Kasumi-1 (cell line): ENCODE results near the gene NLRP13.
"Not testable (repeated sequence)": the region's sequence is repeated elsewhere in the genome, so short reads cannot be mapped to it uniquely, and the experiment has no call there.

Experiments used
- DNase-seq, 2 experiments: peaks; one replicate each; lab custom pipeline; 2025; lab: John Stamatoyannopoulos, UW

Gene NLRP13, protein sequence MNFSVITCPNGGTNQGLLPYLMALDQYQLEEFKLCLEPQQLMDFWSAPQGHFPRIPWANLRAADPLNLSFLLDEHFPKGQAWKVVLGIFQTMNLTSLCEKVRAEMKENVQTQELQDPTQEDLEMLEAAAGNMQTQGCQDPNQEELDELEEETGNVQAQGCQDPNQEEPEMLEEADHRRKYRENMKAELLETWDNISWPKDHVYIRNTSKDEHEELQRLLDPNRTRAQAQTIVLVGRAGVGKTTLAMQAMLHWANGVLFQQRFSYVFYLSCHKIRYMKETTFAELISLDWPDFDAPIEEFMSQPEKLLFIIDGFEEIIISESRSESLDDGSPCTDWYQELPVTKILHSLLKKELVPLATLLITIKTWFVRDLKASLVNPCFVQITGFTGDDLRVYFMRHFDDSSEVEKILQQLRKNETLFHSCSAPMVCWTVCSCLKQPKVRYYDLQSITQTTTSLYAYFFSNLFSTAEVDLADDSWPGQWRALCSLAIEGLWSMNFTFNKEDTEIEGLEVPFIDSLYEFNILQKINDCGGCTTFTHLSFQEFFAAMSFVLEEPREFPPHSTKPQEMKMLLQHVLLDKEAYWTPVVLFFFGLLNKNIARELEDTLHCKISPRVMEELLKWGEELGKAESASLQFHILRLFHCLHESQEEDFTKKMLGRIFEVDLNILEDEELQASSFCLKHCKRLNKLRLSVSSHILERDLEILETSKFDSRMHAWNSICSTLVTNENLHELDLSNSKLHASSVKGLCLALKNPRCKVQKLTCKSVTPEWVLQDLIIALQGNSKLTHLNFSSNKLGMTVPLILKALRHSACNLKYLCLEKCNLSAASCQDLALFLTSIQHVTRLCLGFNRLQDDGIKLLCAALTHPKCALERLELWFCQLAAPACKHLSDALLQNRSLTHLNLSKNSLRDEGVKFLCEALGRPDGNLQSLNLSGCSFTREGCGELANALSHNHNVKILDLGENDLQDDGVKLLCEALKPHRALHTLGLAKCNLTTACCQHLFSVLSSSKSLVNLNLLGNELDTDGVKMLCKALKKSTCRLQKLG

DNA sequence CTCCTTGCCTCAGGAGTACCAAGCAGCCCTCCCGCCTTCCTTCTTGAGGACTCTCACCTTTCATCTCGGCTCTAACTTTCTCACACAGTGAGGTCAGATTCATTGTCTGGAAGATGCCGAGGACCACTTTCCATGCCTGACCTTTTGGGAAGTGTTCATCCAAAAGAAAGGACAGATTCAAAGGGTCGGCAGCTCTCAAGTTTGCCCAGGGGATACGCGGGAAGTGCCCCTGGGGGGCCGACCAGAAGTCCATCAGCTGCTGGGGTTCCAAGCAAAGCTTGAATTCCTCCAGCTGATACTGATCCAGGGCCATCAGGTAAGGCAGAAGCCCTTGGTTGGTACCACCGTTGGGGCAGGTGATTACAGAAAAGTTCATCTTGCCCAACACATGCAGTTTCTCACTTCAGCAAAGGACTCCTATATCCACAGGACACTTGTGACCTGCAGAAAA is at the start of gene NLRP13:
NLRP13 (minus strand) TSS at position 401 of the 451 bp plus-strand sequence; CDS start at position 376, 25 bp downstream.
- DNase-seq, result no peak

GRCh38 chr19:55980415-55980814 is 48.3 kb upstream of the NLRP13 start:
- DNase-seq, result no peak

GRCh38 chr19:55973982-55974381 is 41.8 kb upstream of the NLRP13 start:
- no peak for DNase-seq

- no peak for DNase-seq
Measured at GRCh38 chr19:55962186-55962585, 30.1 kb upstream of the NLRP13 start.

- no peak for DNase-seq
Measured at GRCh38 chr19:55959996-55960675, 28.0 kb upstream of the NLRP13 start.

GRCh38 chr19:55958356-55958755 is 26.2 kb upstream of the NLRP13 start:
- no peak for DNase-seq

GRCh38 chr19:55956431-55956830 is 24.3 kb upstream of the NLRP13 start:
- DNase-seq, result no peak

DNA sequence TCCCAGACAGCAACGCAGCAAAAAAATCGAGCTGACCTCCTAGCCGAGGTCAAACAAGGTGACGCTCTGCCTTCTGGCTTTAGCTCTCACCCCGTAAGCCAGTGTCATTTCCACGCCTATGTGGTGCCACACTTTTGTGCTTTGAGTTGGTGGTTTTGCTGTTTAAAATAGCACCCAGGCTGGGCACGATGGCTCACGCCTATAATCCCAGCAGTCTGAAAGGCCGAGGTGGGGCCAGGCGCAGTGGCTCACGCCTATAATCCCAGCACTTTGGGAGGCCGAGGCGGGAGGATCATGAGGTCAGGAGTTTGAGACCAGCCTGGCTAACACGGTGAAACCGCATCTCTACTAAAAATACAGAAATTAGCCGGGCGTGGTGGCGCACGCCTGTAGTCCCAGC is 18.4 kb upstream of the NLRP13 start:
- not testable (repeated sequence) for DNase-seq

DNA sequence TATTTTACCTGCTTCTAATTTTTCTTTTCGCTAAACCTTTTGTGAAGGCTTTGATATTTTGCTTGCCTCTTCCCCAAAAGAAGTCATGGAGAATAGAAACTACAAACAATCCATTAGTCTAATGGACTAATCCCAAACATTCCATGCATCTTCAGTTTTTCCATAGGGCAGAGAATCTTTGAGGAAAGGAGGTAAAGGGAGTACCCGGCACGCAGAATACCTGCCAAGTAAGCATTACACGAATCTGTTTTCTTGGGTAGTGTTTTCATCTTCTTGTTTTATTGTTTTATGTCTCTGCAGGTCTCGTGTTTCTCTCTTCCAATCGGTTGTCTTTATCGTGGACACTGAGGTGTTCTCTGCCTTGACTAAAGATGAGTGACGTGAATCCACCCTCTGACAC is 15.4 kb upstream of the NLRP13 start, which contains the start of gene NLRP8:
NLRP8 (plus strand) TSS at position 301 of the 400 bp plus-strand sequence.
- no peak for DNase-seq

DNA sequence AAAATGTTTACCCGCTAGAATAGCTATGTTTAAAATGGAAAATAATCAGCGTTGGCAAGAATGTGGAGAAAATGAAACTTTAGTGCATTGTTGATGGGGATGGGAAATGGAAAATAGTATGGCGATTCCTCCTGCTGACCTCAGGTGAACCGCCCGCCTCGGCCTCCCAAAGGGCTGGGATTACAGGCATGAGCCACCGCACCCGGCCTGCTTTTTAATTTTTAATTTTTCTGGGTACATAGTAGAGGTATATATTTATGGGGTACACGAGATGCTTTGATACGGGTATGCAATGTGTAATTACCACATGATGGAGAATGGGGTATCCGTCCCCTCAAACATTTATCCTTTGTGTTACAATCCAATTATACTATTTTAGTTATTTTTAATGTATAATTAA is 8.2 kb upstream of the NLRP13 start:
- DNase-seq, result no peak

GRCh38 chr19:55939206-55939605 is 7.1 kb upstream of the NLRP13 start:
- no peak for DNase-seq

- no peak for DNase-seq
Measured at GRCh38 chr19:55935206-55935605, 3.1 kb upstream of the NLRP13 start.

GRCh38 chr19:55930996-55931515 is 1.1 kb downstream of the NLRP13 start:
- DNase-seq, result no peak

DNA sequence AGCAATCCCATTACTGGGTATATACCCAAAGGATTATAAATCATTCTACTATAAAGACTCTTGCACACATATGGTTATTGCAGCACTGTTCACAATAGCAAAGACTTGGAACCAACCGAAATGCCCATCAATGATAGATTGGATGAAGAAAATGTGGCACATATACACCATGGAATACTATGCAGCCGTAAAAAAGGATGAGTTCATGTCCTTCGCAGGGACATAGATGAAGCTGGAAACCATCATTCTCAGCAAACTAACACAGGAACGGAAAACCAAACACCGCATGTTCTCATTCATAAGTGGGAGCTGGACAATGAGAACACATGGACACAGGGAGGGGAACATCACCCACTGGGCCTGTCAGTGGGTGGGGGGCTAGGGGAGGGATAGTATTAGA is 2.9 kb downstream of the NLRP13 start:
- not testable (repeated sequence) for DNase-seq

DNA sequence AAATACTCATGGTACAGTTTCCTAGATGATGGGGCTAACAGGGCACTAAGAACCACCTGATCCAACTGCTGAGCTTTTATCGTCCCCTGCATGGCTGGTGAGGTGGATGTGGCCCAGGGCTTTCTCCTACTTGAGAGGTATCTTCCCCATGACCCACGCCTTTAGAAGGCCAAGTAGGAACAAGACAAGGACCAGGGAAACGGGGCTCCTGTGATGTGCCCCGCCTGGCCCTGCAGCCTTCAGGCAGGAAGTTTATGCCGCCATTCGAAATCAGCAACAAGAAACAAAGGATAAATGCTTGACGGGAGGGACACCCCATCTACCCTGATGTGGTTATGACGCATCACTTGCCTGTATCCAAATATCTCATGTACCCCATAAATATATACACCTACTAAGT is 4.1 kb downstream of the NLRP13 start:
- no peak for DNase-seq

DNA sequence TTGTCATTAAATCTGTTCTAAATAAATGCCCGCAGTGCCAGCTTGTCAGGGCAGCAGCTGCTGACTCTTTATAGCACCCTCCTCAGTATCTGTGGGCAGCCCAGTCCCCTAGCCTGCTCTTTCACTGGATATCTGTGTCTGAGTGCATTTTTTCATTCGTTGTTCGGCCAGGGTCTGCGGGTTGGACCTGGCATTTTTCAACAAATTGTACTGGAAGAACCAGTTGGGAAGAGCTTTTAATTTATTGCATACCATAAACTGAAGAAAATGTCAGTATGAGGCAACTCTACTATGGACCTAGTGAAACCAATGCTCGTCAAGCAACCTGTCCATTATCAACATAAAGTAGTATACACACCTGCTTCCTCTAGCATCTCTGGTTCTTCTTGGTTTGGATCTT is 8.6 kb downstream of the NLRP13 start:
- no peak for DNase-seq

GRCh38 chr19:55913643-55914268 is 18.4 kb downstream of the NLRP13 start:
- DNase-seq, result no peak

- no peak for DNase-seq
Measured at GRCh38 chr19:55912916-55913315, 19.2 kb downstream of the NLRP13 start.

- no peak for DNase-seq
Measured at GRCh38 chr19:55909801-55910200, 22.3 kb downstream of the NLRP13 start.

GRCh38 chr19:55907746-55908145 is 24.4 kb downstream of the NLRP13 start:
- DNase-seq, result no peak

DNA sequence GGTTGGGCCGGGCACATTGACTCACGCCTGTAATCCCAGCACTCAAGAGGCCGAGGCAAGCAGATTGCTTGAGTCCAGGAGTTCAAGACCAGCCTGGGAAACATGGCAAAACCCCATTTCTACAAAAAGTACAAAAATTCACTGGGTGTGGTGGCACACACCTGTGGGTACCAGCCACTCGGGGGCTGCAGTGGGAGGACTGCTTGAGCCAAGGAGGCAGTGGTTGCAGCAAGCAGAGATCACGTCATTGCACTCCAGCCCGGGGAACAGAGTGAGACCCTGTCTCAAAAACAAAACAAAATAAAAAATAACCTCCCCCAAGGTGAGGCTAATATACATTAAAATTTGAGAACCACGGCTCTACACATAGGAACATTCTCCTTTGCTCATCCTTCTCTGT is 24.9 kb downstream of the NLRP13 start:
- no peak for DNase-seq
